Vagina (tissue), 2 donors: ENCODE results near the gene TRMT10B.

Experiments used
- POLR2A ChIP-seq, 2 donors: fragments of 450-650 bp; IDR thresholded peaks; one replicate each; pipeline ENCODE4 v1.6.1; 2017; ENCODE audit warnings: antibody characterized with exemption in 2 of 2, mild to moderate bottlenecking in 2 of 2, moderate library complexity in 2 of 2
- POLR2AphosphoS5 ChIP-seq, 2 donors: sonication (generic); formaldehyde crosslinking; IDR thresholded peaks; one replicate each; pipeline ENCODE4 v1.9.0; 2017; ENCODE audit warnings: antibody characterized with exemption in 2 of 2, mild to moderate bottlenecking in 2 of 2, low read depth in 1 of 2; ENCODE audit not compliant: insufficient read depth in 1 of 2
- TF ChIP-seq, protein P1 (sequence below), 3 experiments: fragments of 450-650 bp in 2 of 3; fragments of 200-600 bp in 1 of 3; sonication (generic) in 1 of 3; IDR thresholded peaks; one replicate each; pipeline ENCODE4 v1.5.1; 2017 to 2019; ENCODE audit warnings: antibody characterized with exemption in 3 of 3, mild to moderate bottlenecking in 2 of 3, moderate library complexity in 2 of 3

DNA sequence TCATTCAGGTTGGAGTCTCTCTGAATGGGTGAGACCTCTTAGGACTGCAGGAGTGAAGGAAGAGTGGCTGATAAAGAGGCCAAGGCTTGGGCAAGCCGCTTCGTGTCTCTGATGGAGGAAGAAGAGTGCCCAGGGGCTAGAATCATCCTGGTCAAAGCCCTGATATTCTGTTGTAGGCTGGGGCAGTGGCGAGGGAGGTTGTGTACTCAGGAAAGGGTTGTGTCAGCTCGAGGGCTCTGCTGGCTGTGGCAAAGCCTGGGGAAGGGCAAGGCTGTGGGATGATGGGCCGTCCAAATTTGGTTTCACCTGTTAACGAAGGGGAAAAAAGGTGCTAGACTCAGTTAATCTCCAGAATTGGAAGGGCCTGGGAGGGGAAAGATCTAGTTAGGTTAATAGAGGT lies 2.4 kb upstream of the TRMT10B start:
- TF ChIP-seq, protein P1, sequence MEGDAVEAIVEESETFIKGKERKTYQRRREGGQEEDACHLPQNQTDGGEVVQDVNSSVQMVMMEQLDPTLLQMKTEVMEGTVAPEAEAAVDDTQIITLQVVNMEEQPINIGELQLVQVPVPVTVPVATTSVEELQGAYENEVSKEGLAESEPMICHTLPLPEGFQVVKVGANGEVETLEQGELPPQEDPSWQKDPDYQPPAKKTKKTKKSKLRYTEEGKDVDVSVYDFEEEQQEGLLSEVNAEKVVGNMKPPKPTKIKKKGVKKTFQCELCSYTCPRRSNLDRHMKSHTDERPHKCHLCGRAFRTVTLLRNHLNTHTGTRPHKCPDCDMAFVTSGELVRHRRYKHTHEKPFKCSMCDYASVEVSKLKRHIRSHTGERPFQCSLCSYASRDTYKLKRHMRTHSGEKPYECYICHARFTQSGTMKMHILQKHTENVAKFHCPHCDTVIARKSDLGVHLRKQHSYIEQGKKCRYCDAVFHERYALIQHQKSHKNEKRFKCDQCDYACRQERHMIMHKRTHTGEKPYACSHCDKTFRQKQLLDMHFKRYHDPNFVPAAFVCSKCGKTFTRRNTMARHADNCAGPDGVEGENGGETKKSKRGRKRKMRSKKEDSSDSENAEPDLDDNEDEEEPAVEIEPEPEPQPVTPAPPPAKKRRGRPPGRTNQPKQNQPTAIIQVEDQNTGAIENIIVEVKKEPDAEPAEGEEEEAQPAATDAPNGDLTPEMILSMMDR (IDR thresholded peaks at IDR 0.05): no peak
- TF ChIP-seq POLR2AphosphoS5 (IDR thresholded peaks at IDR 0.05; ENCODE audit: insufficient read depth in 1 of 2, low read depth in 1 of 2) (no peak), POLR2A (IDR thresholded peaks at IDR 0.05) (no peak)
